PC-3 (cell line): ENCODE results near the gene KCNK6. TPM values are rescaled to one million over a fixed set of nuclear protein-coding genes. Genes with fewer than 3 reads are reported as not detected.
A peak's percentile ranks its signal among the peaks of the same experiment; 100 is the strongest.

Experiments
- ATAC-seq: fragments of 200-7000 bp; cut with Tn5 transposase; 2 replicates; pipeline ENCODE4 v1.9.1; 2020; ENCODE audit warnings: mild to moderate bottlenecking, moderate library complexity
- BruUV-seq: library from RNA; stranded (reverse); fragments of 400-500 nt; replicated peaks from 2 replicates; lab custom pipeline; 2021; lab: Mats Ljungman, UMichigan
- CTCF ChIA-PET: fragments of 300-600 bp; sonication (Branson Sonifier 250); formaldehyde crosslinking; loops from one replicate; lab custom pipeline; 2022; ENCODE audit warnings: antibody characterized with exemption; lab: Charles Lee
- POLR2A ChIA-PET: fragments of 300-600 bp; sonication (Branson Sonifier 250); formaldehyde crosslinking; loops from one replicate; lab custom pipeline; 2022; ENCODE audit warnings: antibody characterized with exemption; ENCODE audit not compliant: unreplicated experiment; lab: Charles Lee
- DNase-seq: peaks from one replicate; pipeline ENCODE4 v3.0.0-alpha.2; 2015
- H2AFZ ChIP-seq: fragments of 300-600 bp; sonication (generic); 2 replicates; pipeline ENCODE4 v1.6.0; 2016; ENCODE audit warnings: antibody characterized with exemption, low read length
- H3F3A ChIP-seq: fragments of 300-600 bp; sonication (generic); one replicate; pipeline ENCODE4 v1.6.0; 2017; ENCODE audit warnings: antibody characterized with exemption, low read length, control low read depth, mild to moderate bottlenecking; ENCODE audit not compliant: unreplicated experiment
- H3K27ac ChIP-seq: fragments of 300-600 bp; sonication (generic); 2 replicates; pipeline ENCODE4 v1.5.1; 2016; ENCODE audit warnings: mild to moderate bottlenecking, low read length
- H3K27me3 ChIP-seq: fragments of 300-600 bp; sonication (generic); 2 replicates; pipeline ENCODE4 v1.6.1; 2016; ENCODE audit warnings: low read length, mixed read lengths
- H3K36me3 ChIP-seq: fragments of 300-600 bp; sonication (generic); 2 replicates; pipeline ENCODE4 v1.6.1; 2016; ENCODE audit warnings: low read depth, mixed run types, low read length, mixed read lengths
- H3K4me1 ChIP-seq: fragments of 300-600 bp; sonication (generic); 2 replicates; pipeline ENCODE4 v1.5.1; 2016; ENCODE audit warnings: low read length; ENCODE audit not compliant: insufficient read depth
- H3K4me2 ChIP-seq: fragments of 300-600 bp; sonication (generic); 2 replicates; pipeline ENCODE4 v1.6.0; 2016; ENCODE audit warnings: low read length
- H3K4me3 ChIP-seq: fragments of 300-600 bp; sonication (generic); 2 replicates; pipeline ENCODE4 v1.5.1; 2016; ENCODE audit warnings: mild to moderate bottlenecking, low read length, mixed read lengths
- H3K79me2 ChIP-seq: fragments of 300-600 bp; sonication (generic); 2 replicates; pipeline ENCODE4 v1.6.1; 2017; ENCODE audit warnings: low read length, mixed read lengths
- H3K9ac ChIP-seq: fragments of 300-600 bp; sonication (generic); 2 replicates; pipeline ENCODE4 v1.6.0; 2016; ENCODE audit warnings: mild to moderate bottlenecking, low read length
- H3K9me2 ChIP-seq: fragments of 300-600 bp; sonication (generic); replicated peaks from 2 replicates; pipeline ENCODE4 v1.6.1; 2016; ENCODE audit warnings: mixed run types, low read length, mixed read lengths
- H3K9me3 ChIP-seq: fragments of 300-600 bp; sonication (generic); 2 replicates; pipeline ENCODE4 v1.6.1; 2016; ENCODE audit warnings: low read length, mixed read lengths
- H4K20me1 ChIP-seq: fragments of 300-600 bp; sonication (generic); 2 replicates; pipeline ENCODE4 v1.6.1; 2016; ENCODE audit warnings: low read length, mixed read lengths
- CTCF ChIP-seq: fragments of 300-600 bp; sonication (generic); conservative IDR thresholded peaks from 2 replicates; pipeline ENCODE4 v1.5.1; 2017; ENCODE audit warnings: antibody characterized with exemption, low read depth, mild to moderate bottlenecking, low read length
- EZH2 ChIP-seq: fragments of 300-600 bp; sonication (generic); IDR thresholded peaks from one replicate; pipeline ENCODE4 v1.6.1; 2017; ENCODE audit warnings: antibody characterized with exemption, mild to moderate bottlenecking, low read length; ENCODE audit not compliant: unreplicated experiment
- EZH2phosphoT487 ChIP-seq: fragments of 300-600 bp; sonication (generic); IDR thresholded peaks from 2 replicates; pipeline ENCODE4 v1.6.1; 2018; ENCODE audit warnings: mild to moderate bottlenecking, antibody characterized with exemption, low read length, borderline replicate concordance
- intact Hi-C: fragments of 100-400 bp; cut with micrococcal nuclease; formaldehyde crosslinking; loops from 2 replicates; pipeline ENCODE4 v1.9.0; 2023
- total RNA-seq: library from RNA; depleted of rRNA; stranded (reverse); fragments of >200 nt; gene quantifications from 2 replicates; pipeline ENCODE4 v1.2.3, GENCODE V29; 2014

Gene KCNK6
- total RNA-seq, 1 experiment from 2014 or later = 3.3 TPM

GRCh38 chr19:38360839-38361631 lies 41.4 kb downstream of the KCNK6 start:
- H3K9me3 ChIP-seq = no peaks in the 10 kb centered on the region
- H3K4me2 ChIP-seq = peak overlapping the region; percentile 99
- H3F3A ChIP-seq = no peaks in the 10 kb centered on the region
- TF ChIP-seq CTCF (no peak), EZH2phosphoT487 (no peak), EZH2 (no peak)
- no TSS peak for BruUV-seq
- H3K79me2 ChIP-seq = no peaks in the 10 kb centered on the region
- no peak overlapping the region for H3K27ac ChIP-seq
- H3K36me3 ChIP-seq = no peaks in the 10 kb centered on the region
- peak overlapping the region; percentile 80 for H3K4me3 ChIP-seq
- intact Hi-C loops = no loop called here
- H3K4me1 ChIP-seq = peaks cover 6% of the 10 kb centered on the region; the same call in 1 of the 2 replicates
- H3K9ac ChIP-seq = no peak overlapping the region
- no peaks in the 10 kb centered on the region for H3K9me2 ChIP-seq
- H4K20me1 ChIP-seq = no peaks in the 10 kb centered on the region
- POLR2A ChIA-PET = interaction anchor here (0.8 kb wide), 1 partner anchor 13 kb away, joined by 4 read pairs; the partner anchor contains the start of gene PSMD8
- H2AFZ ChIP-seq = peak overlapping the region; percentile 87
- CTCF ChIA-PET = interaction anchor here (0.6 kb wide), 1 partner anchor 124 kb away, joined by 3 read pairs; no protein-coding TSS in a partner anchor
- H3K27me3 ChIP-seq = peaks cover 22% of the 10 kb centered on the region
- DNase-seq (no peak), ATAC-seq (peak; percentile 6)

GRCh38 chr19:38361633-38362075 lies 42.0 kb downstream of the KCNK6 start:
- no peak for TF ChIP-seq CTCF
- TF ChIP-seq EZH2 = no peak
- no peak for TF ChIP-seq EZH2phosphoT487
- H3K9me3 ChIP-seq = no peaks in the 10 kb centered on the region
- BruUV-seq = no TSS peak
- no peaks in the 10 kb centered on the region for H3K9me2 ChIP-seq
- peak; percentile 66 for DNase-seq
- H3K4me1 ChIP-seq = peaks cover 6% of the 10 kb centered on the region; the same call in 1 of the 2 replicates
- peaks cover 22% of the 10 kb centered on the region for H3K27me3 ChIP-seq
- H3K4me3 ChIP-seq = peak overlapping the region; percentile 80
- no peaks in the 10 kb centered on the region for H3K79me2 ChIP-seq
- POLR2A ChIA-PET = no interaction called here
- no peaks in the 10 kb centered on the region for H4K20me1 ChIP-seq
- peak overlapping the region; percentile 93 for H2AFZ ChIP-seq
- H3K36me3 ChIP-seq = no peaks in the 10 kb centered on the region
- no peak overlapping the region for H3K9ac ChIP-seq
- ATAC-seq = peak; percentile 84
- H3K27ac ChIP-seq = no peak overlapping the region
- H3F3A ChIP-seq = no peaks in the 10 kb centered on the region
- intact Hi-C loops = no loop called here
- peak overlapping the region; percentile 99 for H3K4me2 ChIP-seq
- CTCF ChIA-PET = interaction anchor here (0.6 kb wide), 1 partner anchor 124 kb away, joined by 3 read pairs; no protein-coding TSS in a partner anchor
